CD8-positive, alpha-beta memory T cell (primary cell): ENCODE measurements around the gene CKB. TPM values are rescaled to one million over a fixed set of nuclear protein-coding genes. Genes with fewer than 3 reads are reported as not detected.
"Not testable (repeated sequence)": the region's sequence is repeated elsewhere in the genome, so short reads cannot be mapped to it uniquely, and the experiment has no call there.

ENCODE experiments used
- CTCF ChIA-PET: fragments of 350-600 bp; sonication (Branson Sonifier 250); formaldehyde crosslinking; loops from one replicate; lab custom pipeline; 2021; ENCODE audit warnings: antibody characterized with exemption; lab: Charles Lee
- POLR2A ChIA-PET: fragments of 350-600 bp; sonication (Branson Sonifier 250); formaldehyde crosslinking; loops from one replicate; lab custom pipeline; 2021; ENCODE audit warnings: antibody characterized with exemption; lab: Charles Lee
- DNase-seq, 5 donors: peaks; one replicate each; pipeline versions ENCODE4 v3.0.0 to v3.0.0-alpha.2; 2020 to 2022; ENCODE audit warnings: mixed read lengths in 1 of 5
- H3K27ac ChIP-seq: one replicate; pipeline ENCODE4 v1.7.0; 2013; ENCODE audit warnings: low read depth, mild to moderate bottlenecking, low read length, moderate library complexity
- H3K27me3 ChIP-seq: 2 replicates; pipeline ENCODE4 v1.7.0; 2013; ENCODE audit warnings: low read length, mild to moderate bottlenecking; ENCODE audit not compliant: insufficient read depth, poor library complexity, severe bottlenecking
- H3K36me3 ChIP-seq: 2 replicates; pipeline ENCODE4 v1.7.0; 2013; ENCODE audit warnings: mild to moderate bottlenecking, low read length, moderate library complexity; ENCODE audit not compliant: insufficient read depth
- H3K4me1 ChIP-seq: 2 replicates; pipeline ENCODE4 v1.7.0; 2013; ENCODE audit warnings: mild to moderate bottlenecking, low read length, moderate library complexity; ENCODE audit not compliant: insufficient read depth
- H3K4me3 ChIP-seq: 2 replicates; pipeline ENCODE4 v1.7.0; 2013; ENCODE audit warnings: mild to moderate bottlenecking, low read length
- H3K9me3 ChIP-seq: 2 replicates; pipeline ENCODE4 v1.7.0; 2013; ENCODE audit warnings: mild to moderate bottlenecking, low read length
- H3K27ac Mint-ChIP-seq, 8 donors: one replicate each; pipeline ENCODE4 v1.8.0; 2020 to 2021; ENCODE audit warnings: mixed read lengths in 8 of 8, mild to moderate bottlenecking in 6 of 8, inconsistent platforms in 3 of 8, moderate library complexity in 3 of 8
- H3K27me3 Mint-ChIP-seq, 2 donors: one replicate each; pipeline ENCODE4 v1.8.0; 2020 to 2021; ENCODE audit warnings: mixed read lengths in 2 of 2, mild to moderate bottlenecking in 1 of 2, moderate library complexity in 1 of 2
- H3K36me3 Mint-ChIP-seq, 3 donors: one replicate each; pipeline ENCODE4 v1.8.0; 2020 to 2021; ENCODE audit warnings: mixed read lengths in 3 of 3, inconsistent platforms in 1 of 3, mild to moderate bottlenecking in 1 of 3
- H3K4me1 Mint-ChIP-seq, 3 donors: one replicate each; pipeline ENCODE4 v1.8.0; 2020 to 2021; ENCODE audit warnings: mixed read lengths in 3 of 3, inconsistent platforms in 1 of 3, mild to moderate bottlenecking in 1 of 3
- H3K4me3 Mint-ChIP-seq, 7 donors: one replicate each; pipeline ENCODE4 v1.8.0; 2020 to 2021; ENCODE audit warnings: mixed read lengths in 7 of 7, mild to moderate bottlenecking in 6 of 7, moderate library complexity in 4 of 7, inconsistent platforms in 2 of 7
- H3K9me3 Mint-ChIP-seq, 5 donors: one replicate each; pipeline ENCODE4 v1.8.0; 2020 to 2022; ENCODE audit warnings: mixed read lengths in 5 of 5, mild to moderate bottlenecking in 3 of 5, moderate library complexity in 2 of 5, inconsistent platforms in 1 of 5
- polyA plus RNA-seq: library from polyadenylated mRNA; unstranded; fragments of 300-500 nt; fragmentation: Illumina TruSeq; gene quantifications from one replicate; pipeline ENCODE4 v1.2.3, GENCODE V29; 2021
- total RNA-seq, 2 experiments: library from RNA; stranded (reverse); gene quantifications; one replicate each; pipeline ENCODE4 v1.2.3, GENCODE V29; 2021

CKB gene
- total and polyA plus RNA-seq, 3 experiments from 2014 or later = 1.1 to 2.7 (median 1.5) TPM

DNA sequence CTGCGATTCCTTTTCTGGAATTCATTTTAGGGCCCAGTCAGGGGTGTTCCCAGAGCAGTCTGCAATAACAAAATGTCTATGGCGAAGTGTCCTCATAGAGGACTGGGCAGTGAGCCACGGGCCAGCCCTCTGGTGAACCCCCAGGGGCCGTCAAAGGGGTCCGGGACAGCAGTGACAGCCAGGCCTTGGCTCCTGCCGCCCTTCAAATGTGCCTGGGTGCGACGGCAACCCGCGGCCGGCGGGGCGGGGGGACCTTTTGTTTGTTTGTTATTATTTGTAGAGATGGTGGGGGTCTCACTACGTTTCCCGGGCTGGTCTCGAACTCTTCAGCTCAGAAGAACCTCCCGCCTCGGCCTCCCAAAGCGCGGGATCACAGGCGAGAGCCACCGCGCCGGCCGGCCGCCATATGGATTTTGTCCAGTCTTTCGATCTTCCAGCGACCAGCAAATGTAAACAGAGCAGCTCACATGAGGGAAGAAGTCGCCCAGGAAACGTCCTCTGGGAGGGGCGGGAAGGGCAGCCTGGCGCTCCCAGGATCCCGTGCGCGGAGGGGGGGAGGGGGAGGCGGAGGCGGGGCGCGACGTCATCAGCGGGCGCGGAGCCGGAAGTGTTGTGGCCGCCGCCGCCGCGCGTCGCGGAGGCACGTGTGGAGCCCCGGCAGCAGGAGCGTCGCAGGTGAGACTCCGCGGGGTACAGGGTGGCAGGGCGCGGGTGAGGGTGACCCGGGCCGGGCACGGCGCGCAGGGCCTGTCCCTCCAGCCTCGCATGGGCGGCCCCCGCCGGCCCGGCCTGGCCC lies 6.2 kb upstream of the CKB start, which contains the start of gene TRMT61A:
TRMT61A (plus strand) TSS at position 610 of the 796 bp plus-strand sequence. CDS start 783 bp downstream, outside the sequence.
- Histone ChIP-seq H3K27ac (peak within 1 kb of the TSS; percentile 75), H3K36me3 (no peaks in the 10 kb centered on the region), H3K4me3 (peak within 1 kb of the TSS; percentile 98), H3K4me1 (peaks cover 34% of the 10 kb centered on the region), H3K9me3 (no peaks in the 10 kb centered on the region), H3K27me3 (no peaks in the 10 kb centered on the region)
- DNase-seq = peak; percentile 71 to 84 (median 73)
- no peaks in the 10 kb centered on the region for H3K9me3 Mint-ChIP-seq
- ChIA-PET CTCF (interaction anchor here (0.8 to 3.0 kb wide), 2 partner anchors 8 to 10 kb away, joined by 3 to 22 read pairs; no protein-coding TSS in a partner anchor), POLR2A (interaction anchor here (0.5 to 1.5 kb wide), 4 partner anchors 33 to 194 kb away, joined by 5 to 8 read pairs (median 7); partner anchors contain the start of genes BAG5, COA8 and EIF5)
- peak within 1 kb of the TSS; percentile 91 to 98 (median 94) for H3K27ac Mint-ChIP-seq
- H3K4me3 Mint-ChIP-seq = peak within 1 kb of the TSS; percentile 87 to 97 (median 93)
- H3K27me3 Mint-ChIP-seq = peaks cover 0 to 5% of the 10 kb centered on the region in 2 donors
- peaks cover 0 to 10% (median 0%) of the 10 kb centered on the region in 3 donors for H3K36me3 Mint-ChIP-seq
- peaks cover 13 to 45% (median 31%) of the 10 kb centered on the region in 3 donors for H3K4me1 Mint-ChIP-seq

DNA sequence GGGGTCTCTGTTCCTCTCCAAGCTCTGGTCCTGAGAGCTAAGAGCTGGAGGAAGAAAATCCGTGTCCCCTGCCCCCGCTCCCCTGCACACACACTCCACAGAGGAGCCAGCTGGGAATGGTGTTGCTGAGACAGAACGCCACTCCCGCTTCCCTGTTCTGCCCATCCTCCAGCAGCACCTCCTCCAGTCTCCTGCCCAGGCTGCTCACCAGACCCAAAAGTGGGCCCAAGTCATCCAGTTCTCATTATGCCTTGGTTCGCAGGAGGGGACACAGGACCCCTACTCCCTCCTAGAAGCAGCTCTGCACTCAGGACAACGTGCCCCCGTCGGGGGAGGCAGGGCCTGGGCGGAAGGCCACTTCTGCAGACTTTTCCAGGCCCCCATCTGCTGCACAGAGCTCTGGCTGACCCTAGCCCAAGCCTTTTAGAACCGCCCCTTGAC lies 5.5 kb upstream of the CKB start:
- DNase-seq = no peak
- Histone ChIP-seq H3K4me3 (peak overlapping the region; percentile 63), H3K4me1 (peaks cover 34% of the 10 kb centered on the region), H3K9me3 (no peaks in the 10 kb centered on the region), H3K36me3 (no peaks in the 10 kb centered on the region), H3K27me3 (no peaks in the 10 kb centered on the region), H3K27ac (peak overlapping the region; percentile 75)
- Mint-ChIP-seq H3K4me3 (peak overlapping the region; percentile 87 to 97 (median 93)), H3K27ac (peak overlapping the region in 7 of 8 donors; percentile 23 to 98 (median 91)), H3K4me1 (peaks cover 13 to 45% (median 31%) of the 10 kb centered on the region in 3 donors), H3K36me3 (peaks cover 0 to 6% (median 0%) of the 10 kb centered on the region in 3 donors), H3K9me3 (no peaks in the 10 kb centered on the region), H3K27me3 (peaks cover 4 to 5% of the 10 kb centered on the region in 2 donors)
- POLR2A ChIA-PET = interaction anchor here (0.5 to 1.5 kb wide), 3 partner anchors 34 to 194 kb away, joined by 5 to 8 read pairs (median 6); partner anchors contain the start of genes BAG5, COA8 and EIF5
- CTCF ChIA-PET = interaction anchor here (3.0 kb wide), 1 partner anchor 10 kb away, joined by 22 read pairs; no protein-coding TSS in a partner anchor

DNA sequence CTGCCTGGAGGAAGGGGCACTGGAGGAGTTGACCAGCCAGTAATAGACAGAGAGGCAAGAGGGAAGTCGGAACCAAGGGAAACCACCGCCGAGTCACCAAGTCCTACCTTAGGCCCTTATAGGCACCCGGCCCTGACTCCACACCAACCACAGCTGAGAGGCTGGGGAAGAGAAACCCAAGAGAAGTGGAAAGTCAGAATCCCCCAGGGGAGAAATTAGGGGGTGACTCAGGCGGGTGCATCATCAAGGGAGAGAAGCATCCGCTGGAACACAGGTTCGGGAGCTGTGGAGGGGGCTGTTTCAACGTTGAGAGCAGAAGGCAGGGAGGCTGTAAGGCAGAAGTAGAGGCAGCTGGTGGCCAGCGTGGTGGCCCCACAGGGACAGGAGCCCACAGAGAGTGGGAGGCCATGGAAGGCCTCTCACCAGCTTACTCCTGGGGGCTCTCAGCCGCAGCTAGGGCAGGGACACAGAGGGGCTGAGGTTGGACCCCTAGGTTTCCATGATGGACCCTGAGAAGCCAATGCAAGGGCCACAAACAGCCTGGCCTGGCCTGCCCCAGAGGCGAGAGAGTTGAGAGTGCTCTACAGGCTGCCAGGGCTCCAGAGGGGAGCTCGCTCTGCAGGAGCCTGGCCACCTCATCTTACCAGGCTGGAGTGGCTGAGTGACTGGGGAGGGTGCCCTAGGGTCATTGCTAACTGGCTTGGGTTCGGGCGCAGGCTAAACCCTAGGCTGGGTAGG lies 4.9 kb upstream of the CKB start:
- Mint-ChIP-seq H3K4me1 (peaks cover 13 to 45% (median 31%) of the 10 kb centered on the region in 3 donors), H3K9me3 (no peaks in the 10 kb centered on the region), H3K27ac (peak overlapping the region; percentile 9 to 97 (median 76)), H3K27me3 (peaks cover 4 to 5% of the 10 kb centered on the region in 2 donors), H3K36me3 (peaks cover 0 to 6% (median 0%) of the 10 kb centered on the region in 3 donors), H3K4me3 (peak overlapping the region; percentile 63 to 97 (median 93))
- no peaks in the 10 kb centered on the region for H3K27me3 ChIP-seq
- no peak for DNase-seq
- no peaks in the 10 kb centered on the region for H3K36me3 ChIP-seq
- no peak overlapping the region for H3K4me3 ChIP-seq
- H3K4me1 ChIP-seq = peaks cover 34% of the 10 kb centered on the region
- no peak overlapping the region for H3K27ac ChIP-seq
- ChIA-PET CTCF (interaction anchor here (0.9 to 3.0 kb wide), 2 partner anchors 9 to 20 kb away, joined by 3 to 22 read pairs; no protein-coding TSS in a partner anchor), POLR2A (interaction anchor here (1.4 kb wide), 1 partner anchor 35 kb away, joined by 6 read pairs; the partner anchor contains the start of genes BAG5 and COA8)
- H3K9me3 ChIP-seq = no peaks in the 10 kb centered on the region

DNA sequence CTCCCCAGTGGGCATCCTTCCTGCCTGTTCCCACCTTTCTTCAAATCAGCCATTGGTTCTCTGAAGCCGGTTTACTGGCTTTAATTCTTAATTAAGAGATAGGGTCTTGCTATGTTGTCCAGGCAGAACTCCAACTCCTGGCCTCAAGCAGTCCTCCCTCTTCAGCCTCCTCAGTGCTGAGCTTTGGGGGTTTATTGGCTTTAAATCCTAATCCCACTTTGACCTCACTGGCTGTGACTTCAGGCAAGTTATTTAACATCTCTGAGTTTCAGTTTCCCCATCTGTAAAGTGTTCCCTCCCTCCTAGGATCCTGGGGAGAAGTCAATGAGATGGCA lies 4.3 kb upstream of the CKB start:
- Histone ChIP-seq H3K4me3 (no peak overlapping the region), H3K27ac (no peak overlapping the region), H3K36me3 (no peaks in the 10 kb centered on the region), H3K27me3 (no peaks in the 10 kb centered on the region), H3K4me1 (peaks cover 34% of the 10 kb centered on the region), H3K9me3 (no peaks in the 10 kb centered on the region)
- peaks cover 4 to 6% of the 10 kb centered on the region in 2 donors for H3K27me3 Mint-ChIP-seq
- no peak for DNase-seq
- H3K36me3 Mint-ChIP-seq = peaks cover 0 to 6% (median 0%) of the 10 kb centered on the region in 3 donors
- ChIA-PET CTCF (interaction anchor here (0.9 to 3.0 kb wide), 2 partner anchors 8 to 20 kb away, joined by 3 to 22 read pairs; no protein-coding TSS in a partner anchor), POLR2A (no interaction called here)
- peak overlapping the region in 4 of 8 donors; percentile 51 to 91 (median 76) for H3K27ac Mint-ChIP-seq
- peaks cover 13 to 42% (median 31%) of the 10 kb centered on the region in 3 donors for H3K4me1 Mint-ChIP-seq
- no peaks in the 10 kb centered on the region for H3K9me3 Mint-ChIP-seq
- peak overlapping the region in 4 of 7 donors; percentile 63 to 97 (median 94) for H3K4me3 Mint-ChIP-seq

DNA sequence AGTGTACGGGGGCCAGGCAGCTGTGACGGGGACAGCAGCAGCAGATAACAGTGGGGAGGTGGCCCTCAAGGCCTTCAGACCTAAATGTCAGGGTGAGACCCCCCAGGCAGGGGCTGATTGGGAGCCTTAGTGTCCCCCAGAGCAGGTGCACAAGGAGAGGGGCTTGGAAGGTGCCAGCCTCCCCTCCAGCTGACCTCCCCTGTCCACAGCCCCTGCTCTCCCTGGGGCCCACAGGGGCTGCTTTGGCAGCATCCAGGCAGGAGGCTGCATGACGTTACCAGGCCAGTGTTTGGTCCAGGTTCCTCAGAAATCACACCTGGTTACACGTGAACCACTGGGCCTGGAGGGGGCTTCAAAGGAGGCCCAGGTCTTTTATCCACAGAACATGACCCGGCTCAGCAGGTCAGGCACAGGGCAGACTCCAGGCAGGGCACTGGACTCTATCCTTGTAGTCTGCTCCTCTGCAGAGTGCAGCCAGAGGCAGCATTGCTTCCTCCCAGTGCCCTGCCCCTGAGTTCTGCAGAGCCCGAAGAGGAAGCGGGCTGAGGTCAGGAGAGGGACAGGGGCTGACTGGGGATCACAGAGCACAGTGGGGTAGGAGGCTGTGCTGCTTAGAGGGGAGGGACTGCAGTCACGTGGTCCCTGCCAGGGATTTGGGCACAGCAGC lies 3.8 kb upstream of the CKB start:
- Mint-ChIP-seq H3K4me3 (peak overlapping the region in 2 of 7 donors; percentile 9 to 28), H3K4me1 (peaks cover 13 to 39% (median 29%) of the 10 kb centered on the region in 3 donors), H3K27me3 (peaks cover 4 to 6% of the 10 kb centered on the region in 2 donors), H3K36me3 (peaks cover 0 to 6% (median 0%) of the 10 kb centered on the region in 3 donors), H3K27ac (peak overlapping the region in 2 of 8 donors; percentile 10 to 70), H3K9me3 (no peaks in the 10 kb centered on the region)
- ChIA-PET CTCF (interaction anchor here (3.0 kb wide), 1 partner anchor 8 kb away, joined by 22 read pairs; no protein-coding TSS in a partner anchor), POLR2A (no interaction called here)
- Histone ChIP-seq H3K36me3 (no peaks in the 10 kb centered on the region), H3K27me3 (no peaks in the 10 kb centered on the region), H3K27ac (no peak overlapping the region), H3K4me1 (peaks cover 32% of the 10 kb centered on the region), H3K4me3 (no peak overlapping the region), H3K9me3 (no peaks in the 10 kb centered on the region)
- no peak for DNase-seq

DNA sequence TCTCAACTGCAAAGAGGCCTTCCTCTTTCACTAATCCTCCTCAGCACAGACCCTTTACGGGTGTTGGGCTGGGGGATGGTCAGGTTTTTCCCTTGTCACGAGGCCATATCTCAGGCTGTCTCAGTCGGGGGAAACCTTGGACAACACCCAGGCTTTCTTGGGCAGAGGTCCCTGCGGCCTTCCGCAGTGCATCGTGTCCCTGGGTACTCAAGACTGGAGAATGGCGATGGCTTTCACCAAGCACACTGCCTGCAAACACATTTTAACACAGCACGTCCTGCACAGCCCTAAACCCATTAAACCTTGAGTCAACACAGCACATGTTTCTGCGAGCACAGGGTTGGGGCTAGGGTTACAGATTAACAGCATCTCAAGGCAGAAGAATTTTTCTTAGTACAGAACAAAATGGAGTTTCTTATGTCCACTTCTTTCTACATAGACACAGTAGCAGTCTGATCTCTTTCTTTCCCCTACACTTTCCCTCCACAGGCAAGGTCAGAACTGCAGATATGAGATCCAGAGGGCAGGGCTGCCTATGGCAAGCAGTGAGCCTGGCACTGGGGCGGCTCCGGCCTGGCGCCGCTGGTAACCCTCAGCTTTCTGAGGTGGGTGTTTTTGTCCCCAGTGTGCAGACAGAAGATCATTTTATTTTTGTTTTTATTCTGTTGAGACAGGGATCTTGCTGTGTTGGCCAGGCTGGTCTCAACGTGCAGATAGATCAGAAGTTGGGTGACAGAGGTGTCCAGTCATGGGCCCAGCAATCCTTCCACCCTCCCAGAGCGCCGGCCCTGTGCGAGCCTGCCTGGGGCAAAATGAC lies 3.0 kb upstream of the CKB start:
- H3K4me1 ChIP-seq = peaks cover 26% of the 10 kb centered on the region
- CTCF ChIA-PET, DNase-seq, H3K4me3 ChIP-seq, H3K27ac ChIP-seq, H3K9me3 ChIP-seq, POLR2A ChIA-PET, H3K27me3 ChIP-seq, H3K36me3 Mint-ChIP-seq, H3K9me3 Mint-ChIP-seq, H3K27me3 Mint-ChIP-seq, H3K36me3 ChIP-seq: not testable (repeated sequence)
- Mint-ChIP-seq H3K27ac (peak overlapping the region in 2 of 8 donors; percentile 17 to 70), H3K4me3 (peak overlapping the region in 2 of 7 donors; percentile 28 to 66), H3K4me1 (peaks cover 13 to 32% (median 26%) of the 10 kb centered on the region in 3 donors)
